HEK293 (cell line): ENCODE data around the gene F3.

Experiments used
- BCL11A ChIP-seq: fragments of 450-650 bp; formaldehyde crosslinking; IDR thresholded peaks from 2 replicates; pipeline ENCODE4 v1.5.1; 2016; ENCODE audit warnings: low read depth, missing biosample characterization, missing genetic modification characterization
- KLF1 ChIP-seq: fragments of 450-650 bp; formaldehyde crosslinking; IDR thresholded peaks from 2 replicates; pipeline ENCODE4 v1.5.1; 2016; ENCODE audit warnings: missing biosample characterization, missing genetic modification characterization
- MYNN ChIP-seq: fragments of 450-650 bp; formaldehyde crosslinking; IDR thresholded peaks from 2 replicates; pipeline ENCODE4 v1.5.1; 2016; ENCODE audit warnings: missing biosample characterization, missing genetic modification characterization, borderline replicate concordance
- REST ChIP-seq: fragments of 450-650 bp; formaldehyde crosslinking; IDR thresholded peaks from 2 replicates; pipeline ENCODE4 v1.5.1; 2016; ENCODE audit warnings: missing biosample characterization, missing genetic modification characterization
- TCF7L2 ChIP-seq: IDR thresholded peaks from 2 replicates; pipeline ENCODE4 v1.6.1; 2011; ENCODE audit warnings: low read depth, mild to moderate bottlenecking, inconsistent platforms, low read length, moderate library complexity, borderline replicate concordance
- YY1 ChIP-seq: fragments of 450-650 bp; formaldehyde crosslinking; IDR thresholded peaks from 2 replicates; pipeline ENCODE4 v1.5.1; 2018; ENCODE audit warnings: missing biosample characterization, missing genetic modification characterization
- ZBTB21 ChIP-seq: fragments of 450-650 bp; formaldehyde crosslinking; IDR thresholded peaks from 2 replicates; pipeline ENCODE4 v1.5.1; 2017; ENCODE audit warnings: missing biosample characterization, missing genetic modification characterization
- ZBTB7A ChIP-seq: fragments of 450-650 bp; formaldehyde crosslinking; IDR thresholded peaks from 2 replicates; pipeline ENCODE4 v1.5.1; 2016; ENCODE audit warnings: low read depth, missing biosample characterization, missing genetic modification characterization
- ZFP3 ChIP-seq: fragments of 450-650 bp; formaldehyde crosslinking; IDR thresholded peaks from 2 replicates; pipeline ENCODE4 v1.5.1; 2016; ENCODE audit warnings: low read depth, missing biosample characterization, missing genetic modification characterization
- ZNF23 ChIP-seq: fragments of 450-650 bp; formaldehyde crosslinking; IDR thresholded peaks from 2 replicates; pipeline ENCODE4 v1.5.1; 2016; ENCODE audit warnings: missing biosample characterization, missing genetic modification characterization, borderline replicate concordance
- ZNF302 ChIP-seq: fragments of 450-650 bp; formaldehyde crosslinking; IDR thresholded peaks from 2 replicates; pipeline ENCODE4 v1.5.1; 2016; ENCODE audit warnings: missing biosample characterization, missing genetic modification characterization, low read depth
- ZNF37A ChIP-seq: fragments of 450-650 bp; IDR thresholded peaks from 2 replicates; pipeline ENCODE4 v1.5.1; 2018; ENCODE audit warnings: missing biosample characterization, missing genetic modification characterization
- TF ChIP-seq, protein P1 (sequence below): fragments of 450-650 bp; formaldehyde crosslinking; IDR thresholded peaks from 2 replicates; pipeline ENCODE4 v1.5.1; 2016; ENCODE audit warnings: missing biosample characterization, missing genetic modification characterization
- TF ChIP-seq, protein P2 (sequence below): fragments of 450-650 bp; formaldehyde crosslinking; IDR thresholded peaks from 2 replicates; pipeline ENCODE4 v1.5.1; 2016; ENCODE audit warnings: missing biosample characterization, missing genetic modification characterization

- TF ChIP-seq, protein P1, sequence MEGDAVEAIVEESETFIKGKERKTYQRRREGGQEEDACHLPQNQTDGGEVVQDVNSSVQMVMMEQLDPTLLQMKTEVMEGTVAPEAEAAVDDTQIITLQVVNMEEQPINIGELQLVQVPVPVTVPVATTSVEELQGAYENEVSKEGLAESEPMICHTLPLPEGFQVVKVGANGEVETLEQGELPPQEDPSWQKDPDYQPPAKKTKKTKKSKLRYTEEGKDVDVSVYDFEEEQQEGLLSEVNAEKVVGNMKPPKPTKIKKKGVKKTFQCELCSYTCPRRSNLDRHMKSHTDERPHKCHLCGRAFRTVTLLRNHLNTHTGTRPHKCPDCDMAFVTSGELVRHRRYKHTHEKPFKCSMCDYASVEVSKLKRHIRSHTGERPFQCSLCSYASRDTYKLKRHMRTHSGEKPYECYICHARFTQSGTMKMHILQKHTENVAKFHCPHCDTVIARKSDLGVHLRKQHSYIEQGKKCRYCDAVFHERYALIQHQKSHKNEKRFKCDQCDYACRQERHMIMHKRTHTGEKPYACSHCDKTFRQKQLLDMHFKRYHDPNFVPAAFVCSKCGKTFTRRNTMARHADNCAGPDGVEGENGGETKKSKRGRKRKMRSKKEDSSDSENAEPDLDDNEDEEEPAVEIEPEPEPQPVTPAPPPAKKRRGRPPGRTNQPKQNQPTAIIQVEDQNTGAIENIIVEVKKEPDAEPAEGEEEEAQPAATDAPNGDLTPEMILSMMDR, result no peak
- no peak for TF ChIP-seq ZBTB7A (tag by site-specific recombination)
- no peak for TF ChIP-seq YY1 (tag by site-specific recombination)
- TF ChIP-seq TCF7L2, result no peak
- no peak for TF ChIP-seq REST (tag by site-specific recombination)
- TF ChIP-seq ZNF302 (tag by site-specific recombination), result no peak
- no peak for TF ChIP-seq ZNF23 (tag by site-specific recombination)
- no peak for TF ChIP-seq ZNF37A (tag by site-specific recombination)
- TF ChIP-seq ZFP3 (tag by site-specific recombination), result no peak
- no peak for TF ChIP-seq ZBTB21 (tag by site-specific recombination)
- TF ChIP-seq, protein P2, sequence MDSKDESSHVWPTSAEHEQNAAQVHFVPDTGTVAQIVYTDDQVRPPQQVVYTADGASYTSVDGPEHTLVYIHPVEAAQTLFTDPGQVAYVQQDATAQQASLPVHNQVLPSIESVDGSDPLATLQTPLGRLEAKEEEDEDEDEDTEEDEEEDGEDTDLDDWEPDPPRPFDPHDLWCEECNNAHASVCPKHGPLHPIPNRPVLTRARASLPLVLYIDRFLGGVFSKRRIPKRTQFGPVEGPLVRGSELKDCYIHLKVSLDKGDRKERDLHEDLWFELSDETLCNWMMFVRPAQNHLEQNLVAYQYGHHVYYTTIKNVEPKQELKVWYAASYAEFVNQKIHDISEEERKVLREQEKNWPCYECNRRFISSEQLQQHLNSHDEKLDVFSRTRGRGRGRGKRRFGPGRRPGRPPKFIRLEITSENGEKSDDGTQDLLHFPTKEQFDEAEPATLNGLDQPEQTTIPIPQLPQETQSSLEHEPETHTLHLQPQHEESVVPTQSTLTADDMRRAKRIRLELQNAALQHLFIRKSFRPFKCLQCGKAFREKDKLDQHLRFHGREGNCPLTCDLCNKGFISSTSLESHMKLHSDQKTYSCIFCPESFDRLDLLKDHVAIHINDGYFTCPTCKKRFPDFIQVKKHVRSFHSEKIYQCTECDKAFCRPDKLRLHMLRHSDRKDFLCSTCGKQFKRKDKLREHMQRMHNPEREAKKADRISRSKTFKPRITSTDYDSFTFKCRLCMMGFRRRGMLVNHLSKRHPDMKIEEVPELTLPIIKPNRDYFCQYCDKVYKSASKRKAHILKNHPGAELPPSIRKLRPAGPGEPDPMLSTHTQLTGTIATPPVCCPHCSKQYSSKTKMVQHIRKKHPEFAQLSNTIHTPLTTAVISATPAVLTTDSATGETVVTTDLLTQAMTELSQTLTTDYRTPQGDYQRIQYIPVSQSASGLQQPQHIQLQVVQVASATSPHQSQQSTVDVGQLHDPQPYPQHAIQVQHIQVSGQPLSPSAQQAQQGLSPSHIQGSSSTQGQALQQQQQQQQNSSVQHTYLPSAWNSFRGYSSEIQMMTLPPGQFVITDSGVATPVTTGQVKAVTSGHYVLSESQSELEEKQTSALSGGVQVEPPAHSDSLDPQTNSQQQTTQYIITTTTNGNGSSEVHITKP, result no peak
- no peak for TF ChIP-seq KLF1 (tag by site-specific recombination)
- TF ChIP-seq BCL11A (tag by site-specific recombination), result no peak
- no peak for TF ChIP-seq MYNN (tag by site-specific recombination)
Measured at GRCh38 chr1:94496076-94496755, 45.3 kb downstream of the F3 start.
